ENCODE data around the gene BMI1. TPM values are rescaled to one million over a fixed set of nuclear protein-coding genes. Genes with fewer than 3 reads are reported as not detected.

BMI1 gene
- polyA plus RNA-seq, 1 experiment: 50.4 TPM

GRCh38 chr10:22363305-22363704 is 42.4 kb downstream of the BMI1 start:
- CTCF ChIA-PET: no interaction called here
- no peak overlapping the region for H3K4me3 ChIP-seq (ENCODE audit: low read depth, low read length)
- POLR2A ChIA-PET: no interaction called here
- TF ChIP-seq CTCF (IDR thresholded peaks at IDR 0.05; ENCODE audit: low read depth, low read length): no peak
- no peak for DNase-seq (ENCODE audit: low read depth, low spot score)
- H3K27me3 ChIP-seq (ENCODE audit: control insufficient read depth, insufficient read depth, low read length): no peaks in the 10 kb centered on the region
- H3K9me3 ChIP-seq (ENCODE audit: control insufficient read depth, insufficient read depth, low read length): no peaks in the 10 kb centered on the region
- no peak overlapping the region for H3K27ac ChIP-seq (ENCODE audit: low read depth, low read length)

GRCh38 chr10:22364407-22365140 is 43.7 kb downstream of the BMI1 start:
- Histone ChIP-seq H3K27me3 (ENCODE audit: control insufficient read depth, insufficient read depth, low read length) (no peaks in the 10 kb centered on the region), H3K9me3 (ENCODE audit: control insufficient read depth, insufficient read depth, low read length) (no peaks in the 10 kb centered on the region), H3K4me3 (ENCODE audit: low read depth, low read length) (no peak overlapping the region), H3K27ac (ENCODE audit: low read depth, low read length) (no peak overlapping the region)
- DNase-seq (ENCODE audit: low read depth, low spot score): no peak
- TF ChIP-seq CTCF (IDR thresholded peaks at IDR 0.05; ENCODE audit: low read depth, low read length): no peak
- POLR2A ChIA-PET: no interaction called here
- CTCF ChIA-PET: no interaction called here

GRCh38 chr10:22365233-22365632 is 44.3 kb downstream of the BMI1 start:
- TF ChIP-seq CTCF (IDR thresholded peaks at IDR 0.05; ENCODE audit: low read depth, low read length): no peak
- H3K4me3 ChIP-seq (ENCODE audit: low read depth, low read length): no peak overlapping the region
- no peak overlapping the region for H3K27ac ChIP-seq (ENCODE audit: low read depth, low read length)
- no peak for DNase-seq (ENCODE audit: low read depth, low spot score)
- H3K9me3 ChIP-seq (ENCODE audit: control insufficient read depth, insufficient read depth, low read length): no peaks in the 10 kb centered on the region
- POLR2A ChIA-PET: no interaction called here
- CTCF ChIA-PET: no interaction called here
- H3K27me3 ChIP-seq (ENCODE audit: control insufficient read depth, insufficient read depth, low read length): no peaks in the 10 kb centered on the region

GRCh38 chr10:22365644-22366434 is 44.9 kb downstream of the BMI1 start:
- TF ChIP-seq CTCF (IDR thresholded peaks at IDR 0.05; ENCODE audit: low read depth, low read length): no peak
- Histone ChIP-seq H3K27ac (ENCODE audit: low read depth, low read length) (no peak overlapping the region), H3K27me3 (ENCODE audit: control insufficient read depth, insufficient read depth, low read length) (no peaks in the 10 kb centered on the region), H3K4me3 (ENCODE audit: low read depth, low read length) (no peak overlapping the region), H3K9me3 (ENCODE audit: control insufficient read depth, insufficient read depth, low read length) (no peaks in the 10 kb centered on the region)
- DNase-seq (ENCODE audit: low read depth, low spot score): no peak
- ChIA-PET CTCF (interaction anchor here (0.7 kb wide), 1 partner anchor 349 kb away, joined by 5 read pairs; no protein-coding TSS in a partner anchor), POLR2A (no interaction called here)

- ChIA-PET CTCF (interaction anchor here (0.7 kb wide), 1 partner anchor 350 kb away, joined by 5 read pairs; no protein-coding TSS in a partner anchor), POLR2A (no interaction called here)
- Histone ChIP-seq H3K9me3 (ENCODE audit: control insufficient read depth, insufficient read depth, low read length) (no peaks in the 10 kb centered on the region), H3K27me3 (ENCODE audit: control insufficient read depth, insufficient read depth, low read length) (no peaks in the 10 kb centered on the region), H3K27ac (ENCODE audit: low read depth, low read length) (no peak overlapping the region), H3K4me3 (ENCODE audit: low read depth, low read length) (no peak overlapping the region)
- TF ChIP-seq CTCF (IDR thresholded peaks at IDR 0.05; ENCODE audit: low read depth, low read length): no peak
- DNase-seq (ENCODE audit: low read depth, low spot score): no peak
Observed at GRCh38 chr10:22366435-22366703, 45.5 kb downstream of the BMI1 start.
